ENCODE measurements around the gene PLXNA4. TPM values are rescaled to one million over a fixed set of nuclear protein-coding genes. Genes with fewer than 3 reads are reported as not detected.

The PLXNA4 gene
- total RNA-seq, 1 experiment from 2014 or later, result 1.0 TPM

DNA sequence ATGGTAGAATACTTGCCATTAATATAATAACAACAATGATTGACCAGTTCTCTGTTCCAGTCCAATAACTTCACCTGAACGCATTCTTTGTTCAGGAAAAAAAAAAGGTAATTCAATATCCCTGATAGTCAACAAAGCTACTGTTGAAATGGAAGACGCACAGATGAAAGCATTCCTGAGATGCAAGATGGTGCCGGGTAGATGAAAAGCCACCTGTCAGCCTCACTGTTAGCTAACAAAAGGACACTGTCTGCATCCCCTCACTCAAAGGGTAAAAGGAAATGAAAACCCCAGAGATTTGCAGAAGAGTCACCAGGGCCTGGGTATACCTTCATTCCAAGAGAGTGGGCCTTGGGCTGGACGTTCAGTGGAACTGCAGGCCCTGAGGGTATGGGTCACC lies 357.4 kb downstream of the PLXNA4 start:
- Histone ChIP-seq H3K79me2 (ENCODE audit: low read depth) (no peaks in the 10 kb centered on the region), H2AFZ (no peak overlapping the region), H3K36me3 (ENCODE audit: low read depth) (no peaks in the 10 kb centered on the region), H3K27ac (no peak overlapping the region), H3K27me3 (ENCODE audit: insufficient read depth, low read depth) (peaks cover 68% of the 10 kb centered on the region), H3F3A (ENCODE audit: insufficient read depth, low read depth) (no peaks in the 10 kb centered on the region), H3K9me3 (ENCODE audit: insufficient read depth, low read depth) (no peaks in the 10 kb centered on the region), H3K9me2 (ENCODE audit: insufficient read depth) (no peaks in the 10 kb centered on the region), H4K20me1 (ENCODE audit: insufficient read depth) (no peaks in the 10 kb centered on the region), H3K4me1 (replicated peaks; ENCODE audit: insufficient read depth) (no peaks in the 10 kb centered on the region), H3K4me2 (no peak overlapping the region), H3K4me3 (no peak overlapping the region)
- no TSS peak for BruUV-seq (replicated peaks)
- ChIA-PET CTCF (no interaction called here), POLR2A (ENCODE audit: unreplicated experiment) (no interaction called here)
- TF ChIP-seq EZH2 (IDR thresholded peaks at IDR 0.05; ENCODE audit: low read depth), result no peak
- TF ChIP-seq, protein P1, sequence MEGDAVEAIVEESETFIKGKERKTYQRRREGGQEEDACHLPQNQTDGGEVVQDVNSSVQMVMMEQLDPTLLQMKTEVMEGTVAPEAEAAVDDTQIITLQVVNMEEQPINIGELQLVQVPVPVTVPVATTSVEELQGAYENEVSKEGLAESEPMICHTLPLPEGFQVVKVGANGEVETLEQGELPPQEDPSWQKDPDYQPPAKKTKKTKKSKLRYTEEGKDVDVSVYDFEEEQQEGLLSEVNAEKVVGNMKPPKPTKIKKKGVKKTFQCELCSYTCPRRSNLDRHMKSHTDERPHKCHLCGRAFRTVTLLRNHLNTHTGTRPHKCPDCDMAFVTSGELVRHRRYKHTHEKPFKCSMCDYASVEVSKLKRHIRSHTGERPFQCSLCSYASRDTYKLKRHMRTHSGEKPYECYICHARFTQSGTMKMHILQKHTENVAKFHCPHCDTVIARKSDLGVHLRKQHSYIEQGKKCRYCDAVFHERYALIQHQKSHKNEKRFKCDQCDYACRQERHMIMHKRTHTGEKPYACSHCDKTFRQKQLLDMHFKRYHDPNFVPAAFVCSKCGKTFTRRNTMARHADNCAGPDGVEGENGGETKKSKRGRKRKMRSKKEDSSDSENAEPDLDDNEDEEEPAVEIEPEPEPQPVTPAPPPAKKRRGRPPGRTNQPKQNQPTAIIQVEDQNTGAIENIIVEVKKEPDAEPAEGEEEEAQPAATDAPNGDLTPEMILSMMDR (conservative IDR thresholded peaks at IDR 0.05), result no peak
- DNase-seq, result no peak
- intact Hi-C loops (cut with micrococcal nuclease; ENCODE audit: unreplicated experiment), result no loop called here

DNA sequence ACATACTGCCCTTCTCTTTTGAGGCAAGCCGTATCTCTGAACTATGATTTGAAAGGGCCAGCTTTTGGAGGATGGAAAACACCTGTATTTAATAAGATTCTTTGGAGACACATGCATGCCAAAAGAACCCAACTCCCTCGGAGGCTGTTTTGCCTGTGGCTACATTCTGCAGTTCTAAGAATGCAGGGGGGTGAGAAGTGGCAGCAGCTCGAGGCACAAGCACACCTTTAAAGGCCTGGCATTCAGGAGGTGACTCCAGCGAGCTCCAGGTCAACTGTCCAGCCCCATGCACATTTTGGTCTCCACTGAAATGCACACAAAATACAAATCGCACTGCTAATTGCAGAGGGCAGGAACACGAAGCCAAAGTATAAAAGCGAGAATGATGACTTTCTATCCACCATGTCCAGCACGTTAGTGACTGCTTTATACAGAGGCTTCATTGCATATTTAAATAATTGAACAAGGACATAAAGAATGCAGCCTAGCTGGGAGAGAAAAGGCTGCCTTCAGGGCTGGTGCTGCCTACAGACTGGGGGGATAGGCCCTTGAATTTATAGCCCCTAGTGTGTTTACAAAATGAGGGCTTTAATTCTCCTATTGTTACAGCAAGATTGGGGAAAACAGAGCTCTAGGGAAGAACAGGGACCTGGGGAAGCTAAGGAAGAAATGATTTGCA lies 359.3 kb downstream of the PLXNA4 start:
- no peaks in the 10 kb centered on the region for H3K9me3 ChIP-seq (ENCODE audit: insufficient read depth, low read depth)
- H3F3A ChIP-seq (ENCODE audit: insufficient read depth, low read depth), result no peaks in the 10 kb centered on the region
- TF ChIP-seq, protein P1 (conservative IDR thresholded peaks at IDR 0.05), result no peak
- no peak for TF ChIP-seq EZH2 (IDR thresholded peaks at IDR 0.05; ENCODE audit: low read depth)
- intact Hi-C loops (cut with micrococcal nuclease; ENCODE audit: unreplicated experiment), result no loop called here
- no peak overlapping the region for H3K27ac ChIP-seq
- ChIA-PET CTCF (no interaction called here), POLR2A (ENCODE audit: unreplicated experiment) (no interaction called here)
- no peak overlapping the region for H3K4me2 ChIP-seq
- H3K4me3 ChIP-seq, result no peak overlapping the region
- peak in 1 of 2 experiments; percentile 28 for DNase-seq
- H3K79me2 ChIP-seq (ENCODE audit: low read depth), result no peaks in the 10 kb centered on the region
- H3K4me1 ChIP-seq (replicated peaks; ENCODE audit: insufficient read depth), result no peaks in the 10 kb centered on the region
- no peaks in the 10 kb centered on the region for H3K9me2 ChIP-seq (ENCODE audit: insufficient read depth)
- no peaks in the 10 kb centered on the region for H3K36me3 ChIP-seq (ENCODE audit: low read depth)
- no TSS peak for BruUV-seq (replicated peaks)
- no peak overlapping the region for H2AFZ ChIP-seq
- H4K20me1 ChIP-seq (ENCODE audit: insufficient read depth), result no peaks in the 10 kb centered on the region
- peaks cover 69% of the 10 kb centered on the region for H3K27me3 ChIP-seq (ENCODE audit: insufficient read depth, low read depth)

DNA sequence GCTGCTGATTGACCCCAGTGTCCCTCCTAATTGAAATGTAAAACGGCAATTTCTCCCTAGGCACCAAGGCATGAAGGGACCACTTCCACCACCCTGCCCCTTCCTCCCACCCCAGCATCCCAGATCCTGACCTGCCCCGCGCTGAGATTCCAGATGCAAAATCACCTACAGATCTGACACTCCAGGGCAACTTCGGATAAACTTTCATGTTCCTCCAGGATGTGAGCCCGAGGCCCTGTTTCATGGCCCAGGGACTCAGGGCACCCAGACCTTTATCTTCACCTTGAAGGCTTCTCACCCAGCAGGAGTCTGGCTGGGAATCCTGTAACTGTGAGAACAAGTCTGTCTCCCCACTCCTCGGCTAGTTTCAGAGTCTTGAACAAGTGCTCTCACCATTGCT lies 361.8 kb downstream of the PLXNA4 start:
- Histone ChIP-seq H3K27me3 (ENCODE audit: insufficient read depth, low read depth) (peaks cover 76% of the 10 kb centered on the region), H3K9me3 (ENCODE audit: insufficient read depth, low read depth) (no peaks in the 10 kb centered on the region), H3K9me2 (ENCODE audit: insufficient read depth) (no peaks in the 10 kb centered on the region), H3K4me2 (no peak overlapping the region), H3K36me3 (ENCODE audit: low read depth) (no peaks in the 10 kb centered on the region), H3K79me2 (ENCODE audit: low read depth) (no peaks in the 10 kb centered on the region), H3F3A (ENCODE audit: insufficient read depth, low read depth) (no peaks in the 10 kb centered on the region), H3K27ac (no peak overlapping the region), H3K4me1 (replicated peaks; ENCODE audit: insufficient read depth) (no peaks in the 10 kb centered on the region), H3K4me3 (no peak overlapping the region), H4K20me1 (ENCODE audit: insufficient read depth) (no peaks in the 10 kb centered on the region), H2AFZ (no peak overlapping the region)
- intact Hi-C loops (cut with micrococcal nuclease; ENCODE audit: unreplicated experiment), result no loop called here
- ChIA-PET CTCF (no interaction called here), POLR2A (ENCODE audit: unreplicated experiment) (no interaction called here)
- TF ChIP-seq, protein P1 (conservative IDR thresholded peaks at IDR 0.05), result no peak
- no peak for TF ChIP-seq EZH2 (IDR thresholded peaks at IDR 0.05; ENCODE audit: low read depth)
- BruUV-seq (replicated peaks), result no TSS peak
- DNase-seq, result no peak

Measured in PC-9 (cell line).